ENCODE data around the gene ACBD6.

DNA sequence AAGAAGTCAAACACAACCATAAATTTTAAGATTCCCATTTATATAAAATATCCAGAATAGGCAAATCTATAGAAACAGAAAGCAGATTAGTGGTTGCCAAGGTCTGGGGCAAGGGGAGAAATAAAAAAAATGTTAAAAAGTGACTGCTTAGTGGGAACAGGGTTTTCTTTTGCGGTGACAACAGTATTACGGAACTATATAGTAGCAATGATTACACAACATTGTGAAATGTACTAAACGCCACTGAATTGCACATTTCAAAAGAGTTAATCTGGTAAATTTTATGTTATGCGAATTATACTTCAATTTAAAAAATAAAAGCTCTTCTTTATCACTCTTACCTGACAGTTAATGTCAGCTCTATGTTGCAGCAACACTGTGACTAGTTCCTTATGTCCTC, 105.2 kb downstream of the ACBD6 start:
- TF ChIP-seq POLR2AphosphoS5 (IDR thresholded peaks at IDR 0.05; ENCODE audit: borderline replicate concordance, low read depth, low read length) (no peak), EZH2 (IDR thresholded peaks at IDR 0.05) (no peak)
